NCI-H2227 (cell line): ENCODE results near the gene TP53I13.

ENCODE experiments used
- DNase-seq: peaks from one replicate; lab custom pipeline; 2025; ENCODE audit not compliant: unreplicated experiment; lab: John Stamatoyannopoulos, UW

The TP53I13 gene

DNA sequence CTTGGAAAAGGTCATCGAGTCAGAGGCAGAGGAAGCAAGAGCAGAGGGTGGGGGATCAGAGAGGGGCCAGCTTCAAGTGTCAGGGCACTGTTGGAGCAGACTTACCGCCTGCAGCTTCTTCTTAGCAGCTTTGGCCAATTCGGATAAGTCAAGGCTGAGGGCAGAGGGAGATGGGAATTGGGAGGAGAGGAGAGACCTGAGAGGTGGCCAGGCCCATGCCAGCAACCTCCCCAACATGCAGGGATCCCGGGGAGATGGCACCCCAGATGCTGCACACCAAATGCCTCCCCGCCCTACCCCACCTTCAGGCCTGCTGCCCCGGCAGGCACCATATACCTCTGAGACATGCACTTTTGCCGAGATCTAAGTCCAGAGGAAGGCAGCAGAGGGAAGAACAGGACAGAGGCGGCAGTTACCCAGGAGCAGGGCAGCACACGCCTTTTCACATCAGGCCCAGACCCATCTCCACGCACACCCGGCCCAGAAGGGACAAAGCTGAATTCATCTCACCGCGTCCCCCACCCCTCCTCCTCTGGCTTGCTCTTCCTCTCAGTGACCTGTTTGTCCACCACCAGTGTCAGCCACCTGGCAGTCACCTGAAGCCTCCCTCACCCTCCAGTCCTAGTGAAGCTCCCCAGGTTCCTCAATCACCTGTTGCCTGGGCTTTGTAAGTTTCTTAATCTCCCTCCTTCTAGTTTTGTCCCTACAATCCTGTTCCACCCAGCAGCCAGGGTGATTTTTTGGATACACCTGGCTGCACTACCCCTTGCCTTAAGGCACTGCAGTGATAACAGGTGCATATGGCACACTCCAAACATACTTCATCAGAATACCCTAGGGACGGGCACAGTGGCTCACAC, 10.4 kb downstream of the TP53I13 start:
- no peak for DNase-seq

DNA sequence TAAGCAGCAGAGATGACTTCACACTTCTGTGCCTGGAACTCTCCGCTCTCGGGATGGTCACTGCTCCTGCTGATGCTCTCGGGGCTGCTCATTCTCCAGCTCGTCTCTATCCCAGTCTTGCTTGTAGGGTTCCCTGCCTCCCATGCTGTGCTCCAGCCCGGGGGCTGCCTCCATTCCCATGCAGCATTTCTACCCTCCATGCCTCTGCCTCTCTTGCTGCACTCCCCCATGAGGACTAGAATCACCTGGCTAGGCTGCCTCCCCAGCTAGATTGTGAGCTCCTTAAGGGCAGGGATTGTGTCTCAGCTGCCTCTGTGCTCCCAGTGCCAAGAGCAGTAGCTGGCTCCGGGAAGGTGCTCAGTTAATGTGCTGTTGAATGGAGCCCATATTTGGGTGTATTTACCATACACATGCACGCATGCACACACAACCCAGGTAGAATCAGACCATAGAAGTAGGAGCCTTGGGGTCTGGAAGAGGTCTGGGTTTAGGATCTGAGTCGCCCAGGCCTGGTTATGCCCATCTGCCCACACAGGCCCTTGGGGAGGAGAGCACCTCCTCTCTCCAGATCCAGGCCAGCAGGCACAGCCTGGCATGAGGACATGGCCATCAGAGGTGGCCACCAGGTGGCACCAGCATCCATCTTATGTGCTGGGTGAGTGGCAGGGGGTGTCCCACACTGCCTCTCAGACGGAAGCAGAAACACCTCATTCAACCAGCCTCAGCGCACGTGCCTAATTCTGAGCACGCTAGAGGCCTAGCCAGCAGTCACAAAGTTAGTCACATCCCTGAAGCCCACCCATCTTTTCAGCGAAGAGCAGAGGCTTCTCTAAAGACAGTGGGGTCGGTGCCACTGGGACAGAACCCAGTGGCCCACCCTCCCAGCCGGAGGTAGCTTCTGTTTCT, 11.6 kb downstream of the TP53I13 start:
- peak; percentile 87 for DNase-seq

DNA sequence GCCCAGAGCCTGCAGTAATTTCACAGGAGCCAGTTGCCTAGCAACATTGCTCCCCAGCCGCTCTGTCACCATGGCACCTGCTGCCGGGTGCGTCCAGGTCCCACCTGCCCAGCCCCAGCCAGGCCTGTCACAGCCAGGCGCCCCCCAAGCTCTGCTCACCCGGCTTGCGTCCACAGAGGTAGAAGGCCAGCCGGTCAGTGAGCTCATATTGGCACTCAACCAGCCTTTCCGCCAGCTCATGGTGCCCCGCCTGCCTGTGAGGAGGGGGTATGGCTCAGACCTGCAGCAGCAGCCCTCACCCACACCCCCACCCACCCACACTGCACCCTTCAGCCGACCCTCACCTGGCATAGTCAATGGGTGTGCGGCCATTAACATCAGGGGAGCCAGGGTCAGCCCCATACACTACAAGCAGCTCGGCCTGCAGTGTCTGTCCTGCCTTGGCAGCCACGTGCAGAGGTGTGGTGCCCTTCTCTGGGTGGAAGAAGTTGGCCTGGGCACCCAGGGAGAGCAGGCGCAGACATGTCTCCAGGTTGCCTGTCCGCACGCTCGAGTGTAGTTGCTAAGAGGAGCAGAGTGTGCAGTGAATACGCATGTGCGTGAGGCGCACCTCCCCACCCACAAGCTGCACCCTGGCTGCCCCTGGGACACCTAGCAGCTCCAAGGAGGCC, 13.2 kb downstream of the TP53I13 start:
- peak; percentile 42 for DNase-seq

DNA sequence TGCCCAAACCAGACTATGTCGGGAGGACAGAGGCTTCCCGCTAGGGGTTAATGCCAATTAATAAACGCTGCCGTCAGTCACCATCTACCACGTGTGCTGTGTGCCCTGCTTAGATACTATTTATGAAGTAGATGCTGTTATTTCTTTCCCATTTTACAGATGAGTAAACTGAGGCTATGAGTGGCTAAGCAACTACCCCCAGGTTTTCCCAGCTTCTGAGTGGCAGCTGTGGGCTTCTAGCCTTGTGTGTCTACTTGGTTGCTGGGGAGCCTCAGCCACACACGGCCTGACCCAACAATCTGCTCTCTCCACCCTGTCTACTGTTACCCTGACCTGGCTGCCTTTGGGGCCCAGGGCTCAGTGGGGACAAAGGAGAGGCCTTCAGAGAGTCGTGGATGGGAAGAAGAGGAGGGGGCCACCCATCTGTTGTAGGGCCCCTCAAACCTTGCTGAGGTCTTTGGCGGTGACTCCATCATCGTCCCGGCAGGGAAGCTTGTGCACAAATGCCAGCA, 13.8 kb downstream of the TP53I13 start:
- DNase-seq, result no peak

DNA sequence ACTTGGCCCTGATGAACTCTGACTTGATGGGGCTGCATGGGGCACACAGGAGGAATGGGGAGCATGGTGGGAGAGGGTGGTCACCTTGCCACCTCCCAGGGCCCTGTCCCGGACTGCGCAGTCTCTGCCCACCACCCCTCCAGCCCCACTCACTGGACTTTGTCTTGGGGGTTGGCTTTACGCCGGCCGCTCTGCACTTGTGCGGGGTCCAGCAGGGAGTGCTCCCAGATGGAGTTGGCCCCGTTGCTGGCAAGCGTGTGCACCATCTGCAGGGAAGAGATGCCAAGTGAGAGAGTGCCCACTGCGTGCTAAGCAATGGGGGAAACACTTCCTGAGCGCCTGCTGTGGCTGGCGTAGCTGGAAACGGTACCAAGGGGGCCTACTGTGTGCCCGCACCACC, 14.3 kb downstream of the TP53I13 start:
- no peak for DNase-seq

DNA sequence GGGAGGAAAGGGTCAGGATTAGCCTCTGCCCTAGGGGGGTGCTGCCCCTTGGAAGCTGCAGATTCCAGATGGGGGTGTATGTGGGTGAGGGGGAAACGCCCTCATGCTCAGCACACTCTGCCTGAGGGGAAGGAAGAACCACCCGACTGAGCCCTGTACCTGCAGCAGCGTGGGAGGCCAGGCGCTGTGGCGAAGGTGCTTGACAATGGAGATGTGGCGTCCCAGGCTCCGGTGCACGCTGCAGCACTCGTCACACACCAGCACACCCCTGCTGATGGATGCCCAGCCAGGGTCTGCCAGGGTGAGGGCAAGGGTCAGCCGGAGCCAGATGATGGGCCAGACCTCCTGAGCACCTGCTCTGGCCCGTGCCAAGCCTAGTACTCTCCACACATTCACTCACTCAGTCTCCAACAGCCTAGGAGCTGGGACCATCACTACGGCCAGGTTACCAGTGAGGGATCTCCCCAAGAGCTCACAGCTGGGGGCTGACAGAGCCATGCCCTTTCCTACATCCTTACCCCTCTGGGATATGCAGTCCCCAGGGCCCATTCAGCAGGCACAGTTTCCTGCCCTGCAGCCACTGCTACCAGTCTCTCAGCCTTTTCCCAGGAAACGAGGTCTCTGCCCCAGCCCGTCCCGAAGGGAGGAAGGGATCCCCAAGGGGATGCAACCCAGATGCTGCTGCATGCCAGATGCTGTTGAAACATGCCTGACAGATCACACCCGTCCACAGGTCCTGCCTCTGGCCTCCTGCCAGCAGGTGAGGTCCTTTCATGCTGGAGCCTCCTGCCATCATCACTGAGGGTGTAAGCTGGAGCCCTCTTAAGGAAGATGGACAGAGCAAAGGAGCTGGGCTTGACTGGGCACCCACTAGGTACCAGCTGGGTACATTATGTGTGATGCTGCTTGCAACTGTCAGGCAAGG, 15.1 kb downstream of the TP53I13 start:
- DNase-seq, result no peak

DNA sequence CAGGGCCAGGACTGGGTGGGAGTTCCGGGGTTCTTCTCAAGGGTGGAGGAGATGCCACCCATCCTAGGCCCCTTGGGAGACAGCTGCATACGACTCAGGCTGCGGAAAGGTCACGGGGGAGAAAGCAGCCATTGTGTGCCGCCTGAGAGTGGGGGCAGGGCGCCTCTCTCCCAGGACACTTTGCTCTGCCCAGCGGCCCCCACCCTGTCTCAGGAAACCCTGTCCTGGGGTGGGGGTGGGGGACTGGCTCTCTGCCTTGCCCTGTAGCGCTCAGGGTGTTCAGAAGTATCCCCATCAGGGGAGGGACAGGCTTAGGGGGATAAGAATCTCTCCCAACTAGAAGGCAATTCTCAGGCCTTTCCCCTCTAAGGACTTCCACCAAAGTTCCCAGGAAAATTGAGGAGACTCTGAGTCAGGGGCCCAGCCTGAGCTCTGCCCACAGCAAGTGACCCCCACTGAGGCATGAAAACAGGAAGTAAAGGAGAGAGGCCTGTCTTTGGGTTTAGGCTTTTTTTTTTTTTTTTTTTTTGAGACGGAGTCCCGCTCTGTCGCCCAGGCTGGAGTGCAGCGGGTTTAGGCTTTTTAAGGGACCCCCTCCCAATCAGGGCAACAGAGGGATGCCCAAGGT, 16.1 kb downstream of the TP53I13 start:
- DNase-seq, result no peak

DNA sequence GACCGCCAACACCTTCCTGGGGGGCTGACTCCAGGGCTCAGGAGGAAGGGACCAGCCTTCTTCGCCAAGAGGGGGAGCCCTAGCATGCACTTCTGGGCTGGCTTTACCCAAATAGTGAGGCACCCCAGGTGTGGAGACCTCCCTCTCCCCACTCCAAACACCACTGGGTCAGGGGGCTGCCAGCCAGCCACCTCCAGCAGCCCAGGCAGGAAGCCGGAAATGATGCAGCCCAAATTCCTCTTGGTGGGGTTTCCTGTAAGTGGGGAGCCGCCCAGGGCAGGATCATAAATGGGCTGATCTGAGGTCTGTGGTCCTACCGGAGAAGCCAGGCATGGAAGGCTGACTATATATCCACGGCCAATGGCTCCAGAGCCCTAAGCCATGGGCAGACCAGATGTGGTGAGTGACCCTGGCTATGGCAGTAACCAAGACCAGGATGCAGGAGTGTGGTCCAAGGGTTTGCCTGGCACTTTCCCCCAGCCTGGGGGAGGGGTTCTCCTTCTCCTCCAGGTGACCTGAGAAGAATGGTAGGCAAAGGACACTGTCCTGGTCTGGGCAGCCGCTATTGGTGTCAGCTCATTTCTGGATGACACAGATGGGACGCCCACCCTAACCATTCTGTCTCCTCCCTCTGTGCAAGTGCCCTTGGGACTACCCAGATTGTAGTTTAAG, 16.7 kb downstream of the TP53I13 start:
- no peak for DNase-seq

DNA sequence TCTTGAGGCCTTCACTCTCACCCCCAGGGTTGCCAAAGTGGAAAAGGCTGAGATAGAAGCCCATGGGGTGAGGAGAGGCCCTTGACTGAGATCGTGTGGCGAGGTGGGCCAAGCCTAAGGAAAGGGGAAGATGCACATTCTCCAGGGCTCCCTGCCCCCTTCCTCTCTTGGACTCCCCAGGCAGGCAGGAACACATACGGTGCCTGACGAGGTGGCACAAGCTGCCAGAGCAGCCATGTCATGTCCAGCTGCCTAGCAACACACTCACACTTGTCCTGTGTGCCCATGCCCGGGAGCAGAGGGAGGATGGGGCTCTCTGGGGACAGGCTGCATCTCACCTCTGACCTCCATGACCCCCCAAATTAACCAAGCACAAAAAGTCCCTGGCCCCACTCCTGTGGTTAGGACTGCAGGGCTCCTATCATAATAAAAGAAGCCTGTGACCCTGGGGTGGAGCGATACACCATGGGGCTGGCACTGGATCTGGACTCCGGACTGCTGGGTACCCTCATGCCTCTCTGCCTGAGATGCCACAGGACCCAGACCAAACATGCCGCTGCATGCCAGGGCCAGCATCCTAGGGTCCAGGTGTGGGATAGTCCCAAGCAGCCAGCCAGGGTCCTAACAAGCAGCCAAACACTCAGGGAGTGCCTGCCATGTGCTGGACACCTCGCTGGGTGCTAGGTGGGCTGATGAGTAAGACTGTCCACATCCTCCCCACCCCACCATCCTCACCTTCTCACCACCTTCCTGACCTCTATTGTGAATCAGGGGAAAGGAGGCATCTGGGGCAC, 18.4 kb downstream of the TP53I13 start:
- no peak for DNase-seq

DNA sequence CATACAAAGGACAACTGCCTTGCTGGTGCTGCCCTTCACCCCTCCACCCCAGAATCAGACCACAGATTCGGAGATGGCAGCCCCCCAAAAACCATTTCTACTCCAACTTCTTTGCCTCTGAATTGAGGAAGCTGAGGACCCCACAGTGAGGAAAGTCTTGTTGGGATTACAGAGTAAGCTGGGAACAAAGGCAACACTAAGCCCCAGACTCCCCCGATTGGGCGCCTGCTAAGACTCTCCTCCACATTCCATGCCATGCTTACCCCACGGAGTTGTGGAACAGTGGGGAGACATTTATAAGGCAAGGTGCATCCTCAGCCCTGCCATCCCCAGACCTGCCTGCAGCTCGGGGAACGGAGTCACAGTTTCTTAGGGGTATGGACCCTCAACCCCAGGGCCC, 19.1 kb downstream of the TP53I13 start:
- DNase-seq, result no peak

DNA sequence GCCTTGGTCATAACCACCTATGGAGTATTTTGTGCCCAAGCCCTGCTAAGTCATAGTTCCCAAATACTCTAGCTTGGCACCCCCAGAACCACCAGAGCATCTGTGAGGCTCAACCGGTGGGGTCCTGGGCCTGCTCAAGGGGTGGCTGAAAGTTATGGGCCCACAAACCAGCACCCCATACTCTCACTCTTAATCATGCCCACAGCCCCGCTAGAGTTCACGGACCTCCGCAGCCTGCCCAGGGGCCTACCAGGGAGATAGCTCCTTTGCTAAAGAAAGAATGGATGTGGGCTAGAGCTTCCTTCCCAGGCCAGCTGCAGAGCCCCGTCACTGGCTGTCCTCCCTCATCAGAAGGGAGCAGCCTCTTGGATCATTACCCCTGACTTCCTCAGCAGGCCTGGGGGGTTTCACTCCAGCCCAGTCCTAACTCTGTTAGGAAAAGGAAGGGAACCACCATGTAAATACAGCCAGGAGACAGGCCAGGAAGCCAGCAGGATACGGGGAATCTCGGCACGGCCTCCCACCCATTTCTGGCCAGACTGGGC, 19.6 kb downstream of the TP53I13 start:
- no peak for DNase-seq

DNA sequence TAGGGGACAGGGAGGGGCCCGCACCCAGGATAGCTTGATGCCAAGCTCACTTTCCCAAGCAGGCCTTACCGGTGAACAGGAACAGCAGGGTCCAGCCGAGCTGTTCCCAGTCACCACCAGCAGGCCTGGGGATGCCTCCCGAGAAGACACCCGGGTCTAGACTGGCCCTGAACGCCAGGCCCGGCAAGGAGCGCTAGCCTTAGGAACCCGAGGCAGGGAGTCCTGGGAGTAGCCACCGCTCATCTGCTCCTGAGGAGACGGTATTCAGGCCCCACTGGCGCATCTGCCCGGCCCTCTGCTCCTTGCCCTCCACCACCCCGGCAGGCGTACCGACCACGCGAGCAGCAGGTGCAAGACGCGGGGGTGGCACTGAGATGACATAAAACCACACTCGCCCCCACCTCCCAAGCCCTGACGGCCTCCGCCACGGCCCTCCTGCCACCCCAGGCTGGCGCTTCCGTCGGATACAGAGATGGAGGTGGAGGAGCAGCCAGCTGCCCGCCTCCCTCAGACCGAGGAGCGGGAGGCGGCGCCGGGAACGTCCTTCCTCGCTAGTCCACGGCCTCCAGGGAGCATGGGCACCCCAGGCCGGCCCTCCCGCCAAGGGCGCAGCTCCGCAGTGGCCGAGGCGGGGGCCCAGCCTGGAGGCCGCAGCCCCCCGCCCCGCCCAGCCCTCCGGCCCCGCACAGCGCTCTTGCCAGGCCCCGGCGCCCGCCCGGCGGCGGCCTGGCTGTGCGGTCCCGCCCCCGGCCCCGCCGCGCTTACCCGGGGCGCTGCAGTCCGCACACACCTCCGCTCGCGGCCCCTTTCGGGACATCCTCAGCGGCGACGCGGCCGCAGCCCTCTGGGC, 20.3 kb downstream of the TP53I13 start:
- DNase-seq, result peak; percentile 42

DNA sequence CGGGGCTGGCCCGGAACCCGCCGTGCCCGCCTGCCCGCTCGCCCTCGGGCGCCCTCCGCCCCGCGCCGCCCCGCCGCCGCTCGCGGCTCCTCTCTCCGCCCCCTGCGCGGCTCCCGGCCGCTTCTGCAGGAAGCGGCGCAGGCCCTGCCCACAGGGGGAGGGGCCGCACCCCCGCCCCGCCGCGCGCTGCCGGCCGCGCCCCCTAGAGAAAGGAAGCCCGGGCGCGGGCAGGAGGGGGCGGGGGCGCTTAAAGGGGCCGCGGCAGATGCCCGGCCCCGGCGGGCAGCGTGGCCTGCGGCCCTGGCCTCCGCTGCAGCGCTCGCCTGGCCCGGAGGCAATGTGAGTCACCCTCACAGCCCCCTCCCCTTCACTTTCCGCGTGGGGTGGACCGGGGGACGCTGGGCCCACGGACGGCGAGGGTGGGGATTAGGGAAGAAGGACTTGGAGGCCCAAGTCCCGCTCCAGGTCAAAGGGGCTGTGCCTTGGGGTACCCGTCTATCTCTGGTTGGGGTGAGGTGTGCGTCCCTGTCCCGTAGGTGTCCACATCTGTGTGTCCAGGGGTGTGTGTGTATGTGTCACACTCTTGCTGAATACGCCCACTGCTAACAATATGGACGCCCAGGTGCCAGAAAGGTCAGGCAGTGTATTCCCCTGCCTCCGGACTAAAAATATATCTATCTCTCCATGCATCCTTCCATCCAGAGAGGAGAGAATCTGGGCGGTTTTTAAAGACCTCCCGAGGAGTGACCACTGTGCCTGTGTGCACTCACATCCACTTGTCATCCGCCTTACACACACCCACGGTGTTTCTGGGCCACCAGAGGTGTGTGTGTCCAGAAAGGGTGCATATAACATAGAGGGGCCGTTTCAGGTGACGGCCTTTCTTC, 21.3 kb downstream of the TP53I13 start, which contains the start of gene GIT1:
Gene GIT1 (minus strand): TSS at position 125 of the 887 bp plus-strand sequence. CDS start 270 bp downstream, outside the sequence.
- peak; percentile 87 for DNase-seq

DNA sequence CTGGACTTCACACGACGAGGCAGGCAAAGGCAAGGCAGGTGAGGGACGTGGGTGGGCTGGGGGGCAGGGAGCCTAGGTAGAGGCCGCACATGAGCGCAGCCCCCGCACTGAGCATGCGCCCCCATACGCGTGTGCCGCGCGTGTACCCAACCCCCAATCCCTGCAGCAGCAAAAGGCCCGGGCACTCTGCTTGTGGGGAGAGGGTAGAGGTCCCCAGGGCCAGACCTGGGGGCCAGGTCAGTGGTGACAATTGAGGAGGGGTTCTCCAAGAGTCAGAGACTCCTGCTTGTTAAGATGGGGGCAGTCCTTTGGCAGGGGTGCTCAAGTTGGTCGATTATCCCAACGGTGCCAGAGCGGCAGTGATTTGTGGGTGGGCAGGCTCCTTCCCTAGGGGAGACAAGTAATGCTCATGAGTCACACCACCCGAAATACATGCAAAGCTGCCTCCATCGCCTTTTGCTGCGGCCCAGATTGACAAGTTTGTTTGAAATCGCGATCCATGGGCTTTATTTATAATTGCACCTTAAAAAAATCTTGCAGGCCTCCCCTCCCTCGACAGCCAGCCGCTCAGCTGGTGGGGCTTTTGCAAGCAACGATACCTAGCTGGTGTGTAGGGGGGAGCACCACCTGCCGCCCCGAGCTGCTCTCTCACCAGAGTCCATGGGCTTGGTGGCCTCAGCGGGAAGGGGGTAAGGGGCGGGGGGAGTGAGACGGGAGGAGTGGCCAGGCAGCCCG, 22.1 kb downstream of the TP53I13 start:
- DNase-seq, result peak; percentile 69

DNA sequence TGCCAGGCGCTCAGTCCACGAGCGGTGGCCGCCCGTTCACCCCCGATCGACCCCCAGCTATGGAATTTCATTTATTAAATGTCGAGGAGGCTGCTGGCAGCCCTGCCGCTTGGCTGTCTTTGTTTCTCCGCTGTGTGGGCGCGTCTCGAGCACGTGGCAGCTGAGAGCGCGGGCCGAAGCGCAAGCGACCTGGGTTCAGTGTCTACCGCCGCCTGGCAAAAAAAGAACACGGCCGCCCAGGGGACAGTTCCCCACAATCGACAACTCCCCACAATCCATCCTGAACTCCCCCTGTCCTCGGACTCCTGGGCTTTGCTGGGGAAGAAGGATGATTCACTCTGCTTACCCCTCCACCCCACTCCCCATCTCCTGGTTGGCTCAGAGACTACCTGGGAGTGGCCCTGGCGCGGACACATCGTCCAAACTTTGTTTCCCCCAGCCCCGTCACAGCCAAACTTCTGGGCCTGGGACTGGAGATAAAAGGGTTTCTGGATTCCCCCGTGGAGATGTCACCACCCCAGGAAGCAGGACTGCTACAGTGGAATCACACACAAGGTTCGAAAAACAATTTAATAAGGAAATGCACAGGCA, 22.7 kb downstream of the TP53I13 start:
- DNase-seq, result peak; percentile 69
